Mucosa of descending colon (tissue), 3 donors: ENCODE results near the gene NCDN. TPM values are rescaled to one million over a fixed set of nuclear protein-coding genes. Genes with fewer than 3 reads are reported as not detected.
A peak's percentile ranks its signal among the peaks of the same experiment; 100 is the strongest.

Experiments
- ATAC-seq: fragments of 200-7000 bp; cut with Tn5 transposase; one replicate; pipeline ENCODE4 v1.9.1; 2020; ENCODE audit warnings: mild to moderate bottlenecking, moderate library complexity
- DNase-seq, 3 donors: peaks; one replicate each; pipeline ENCODE4 v3.0.0-alpha.2; 2020
- H3K36me3 ChIP-seq: fragments of 200-600 bp; one replicate; pipeline ENCODE4 v1.8.0; 2021; ENCODE audit warnings: low read depth, mild to moderate bottlenecking
- H3K4me1 ChIP-seq: fragments of 200-600 bp; one replicate; pipeline ENCODE4 v1.8.0; 2021; ENCODE audit warnings: low read depth, mild to moderate bottlenecking
- H3K4me3 ChIP-seq: fragments of 200-600 bp; one replicate; pipeline ENCODE4 v1.8.0; 2021; ENCODE audit warnings: mild to moderate bottlenecking
- H3K9me3 ChIP-seq: fragments of 200-600 bp; one replicate; pipeline ENCODE4 v1.8.0; 2021; ENCODE audit warnings: mild to moderate bottlenecking
- intact Hi-C, 2 donors: fragments of 100-400 bp; cut with DNase I in 1 of 2; cut with micrococcal nuclease in 1 of 2; formaldehyde crosslinking; loops; one replicate each; pipeline versions ENCODE4 v1.11.0 to v1.11.1; 2022; cut with DNase I, micrococcal nuclease
- total RNA-seq, 3 donors: library from RNA; stranded (reverse); fragmentation: NEBNext Ultra II Directional in 2 of 3; extraction: Animal tissue kit (Norgen Biotek cat#: 25700) in 2 of 3; gene quantifications; one replicate each; pipeline versions ENCODE4 v1.2.1 to v1.2.4, GENCODE V29; 2021 to 2023
- TF ChIP-seq, protein P1 (sequence below): fragments of 200-600 bp; IDR thresholded peaks from one replicate; pipeline ENCODE4 v1.8.0; 2022; ENCODE audit warnings: antibody characterized with exemption, mild to moderate bottlenecking
- donor health status: DM: no; HTN: no; CAD: no; lungs with moderate emphysema.
- donor health status: DM: no; HTN: no; CAD: no.
- donor health status: DM: no; HTN: yes; CAD: no.

The NCDN gene
- total RNA-seq, 3 donors from 2014 or later = 6.7 to 30.4 (median 11.2) TPM

DNA sequence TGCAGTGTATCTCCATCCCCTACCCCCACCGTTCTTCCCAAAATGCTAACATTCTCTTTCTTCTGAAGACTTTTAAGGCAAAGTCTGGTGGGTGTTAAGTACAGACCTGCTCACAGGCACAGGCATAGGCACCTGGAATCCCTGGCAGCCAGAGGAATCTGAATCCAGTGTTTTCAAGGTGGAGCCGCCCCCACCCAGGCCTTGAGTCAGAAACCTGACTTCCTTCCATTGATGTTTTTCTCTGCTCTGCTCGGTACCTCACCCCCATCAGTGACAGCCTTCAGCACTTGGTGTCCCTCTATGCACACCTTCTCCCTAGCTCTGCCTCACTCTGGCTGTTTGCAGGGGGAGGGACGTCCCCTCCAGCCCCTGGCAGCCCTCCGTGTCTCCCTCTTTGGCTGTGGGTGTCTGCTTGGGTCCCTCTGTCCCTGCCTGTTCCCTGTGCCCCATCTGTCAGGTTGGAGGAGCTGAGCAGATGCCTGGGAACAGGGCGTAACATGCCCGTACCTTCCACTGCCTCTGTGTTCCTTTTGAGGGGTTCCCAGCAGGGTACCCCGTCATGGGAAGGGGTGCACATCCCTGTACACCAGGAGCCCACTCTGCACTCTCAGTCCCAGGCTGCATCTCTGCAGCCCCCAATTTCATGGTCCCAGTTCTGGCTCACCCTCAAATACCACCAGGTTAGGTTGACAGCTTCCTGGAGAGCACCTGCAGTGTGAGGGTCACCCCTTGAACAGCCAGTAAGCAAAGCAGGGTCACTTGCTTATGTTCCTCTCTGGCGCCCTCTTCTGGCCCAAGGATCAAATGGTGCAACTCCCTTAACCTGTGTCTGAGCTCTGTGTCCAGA, 6.7 kb downstream of the NCDN start:
- peak in 2 of 3 donors; percentile 76 to 91 for DNase-seq
- Histone ChIP-seq H3K4me3 (no peak overlapping the region), H3K4me1 (no peaks in the 10 kb centered on the region), H3K9me3 (no peaks in the 10 kb centered on the region), H3K36me3 (no peaks in the 10 kb centered on the region)
- TF ChIP-seq, protein P1, sequence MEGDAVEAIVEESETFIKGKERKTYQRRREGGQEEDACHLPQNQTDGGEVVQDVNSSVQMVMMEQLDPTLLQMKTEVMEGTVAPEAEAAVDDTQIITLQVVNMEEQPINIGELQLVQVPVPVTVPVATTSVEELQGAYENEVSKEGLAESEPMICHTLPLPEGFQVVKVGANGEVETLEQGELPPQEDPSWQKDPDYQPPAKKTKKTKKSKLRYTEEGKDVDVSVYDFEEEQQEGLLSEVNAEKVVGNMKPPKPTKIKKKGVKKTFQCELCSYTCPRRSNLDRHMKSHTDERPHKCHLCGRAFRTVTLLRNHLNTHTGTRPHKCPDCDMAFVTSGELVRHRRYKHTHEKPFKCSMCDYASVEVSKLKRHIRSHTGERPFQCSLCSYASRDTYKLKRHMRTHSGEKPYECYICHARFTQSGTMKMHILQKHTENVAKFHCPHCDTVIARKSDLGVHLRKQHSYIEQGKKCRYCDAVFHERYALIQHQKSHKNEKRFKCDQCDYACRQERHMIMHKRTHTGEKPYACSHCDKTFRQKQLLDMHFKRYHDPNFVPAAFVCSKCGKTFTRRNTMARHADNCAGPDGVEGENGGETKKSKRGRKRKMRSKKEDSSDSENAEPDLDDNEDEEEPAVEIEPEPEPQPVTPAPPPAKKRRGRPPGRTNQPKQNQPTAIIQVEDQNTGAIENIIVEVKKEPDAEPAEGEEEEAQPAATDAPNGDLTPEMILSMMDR = peak; percentile 63
- intact Hi-C loops = loop anchor here in 1 of 2 donors (10.0 kb wide), 1 partner anchor 211 kb away; no protein-coding TSS in a partner anchor
- ATAC-seq = peak; percentile 77

DNA sequence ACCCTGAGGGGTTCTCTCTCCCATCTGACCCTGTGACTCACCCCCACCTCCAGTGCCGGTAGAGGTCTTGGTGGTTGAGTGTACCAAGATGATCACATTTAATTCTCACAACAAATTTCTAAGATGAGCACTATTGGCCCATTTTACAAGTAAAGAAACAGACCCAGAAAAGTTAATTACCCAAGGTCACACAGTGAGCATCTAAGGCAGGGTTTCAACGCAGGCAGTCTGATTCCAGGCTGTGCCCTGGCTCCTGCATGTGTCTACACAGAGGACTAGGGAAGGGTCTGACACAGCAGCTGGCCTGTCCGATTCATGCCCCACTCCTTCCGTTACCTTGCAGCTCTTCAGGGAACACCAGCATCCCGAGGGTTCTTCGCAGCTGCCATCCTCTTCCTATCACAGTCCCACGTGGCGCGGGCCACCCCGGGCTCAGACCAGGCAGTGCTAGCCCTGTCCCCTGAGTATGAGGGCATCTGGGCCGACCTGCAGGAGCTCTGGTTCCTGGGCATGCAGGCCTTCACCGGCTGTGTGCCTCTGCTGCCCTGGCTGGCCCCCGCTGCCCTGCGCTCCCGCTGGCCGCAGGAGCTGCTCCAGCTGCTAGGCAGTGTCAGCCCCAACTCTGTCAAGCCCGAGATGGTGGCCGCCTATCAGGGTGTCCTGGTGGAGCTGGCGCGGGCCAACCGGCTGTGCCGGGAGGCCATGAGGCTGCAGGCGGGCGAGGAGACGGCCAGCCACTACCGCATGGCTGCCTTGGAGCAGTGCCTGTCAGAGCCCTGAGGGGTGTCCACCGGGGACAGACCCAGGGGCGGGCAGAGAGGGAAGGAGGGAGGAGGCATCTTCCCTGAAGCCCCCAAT, 7.5 kb downstream of the NCDN start:
- intact Hi-C loops = loop anchor here (5.0 to 10.0 kb wide), 3 partner anchors 113 to 210 kb away; partner anchors contain the start of gene C1orf216 (in 1 of the 2)
- Histone ChIP-seq H3K4me1 (no peaks in the 10 kb centered on the region), H3K4me3 (no peak overlapping the region), H3K36me3 (no peaks in the 10 kb centered on the region), H3K9me3 (no peaks in the 10 kb centered on the region)
- ATAC-seq = no peak
- no peak for DNase-seq
- TF ChIP-seq, protein P1 = peak; percentile 1

DNA sequence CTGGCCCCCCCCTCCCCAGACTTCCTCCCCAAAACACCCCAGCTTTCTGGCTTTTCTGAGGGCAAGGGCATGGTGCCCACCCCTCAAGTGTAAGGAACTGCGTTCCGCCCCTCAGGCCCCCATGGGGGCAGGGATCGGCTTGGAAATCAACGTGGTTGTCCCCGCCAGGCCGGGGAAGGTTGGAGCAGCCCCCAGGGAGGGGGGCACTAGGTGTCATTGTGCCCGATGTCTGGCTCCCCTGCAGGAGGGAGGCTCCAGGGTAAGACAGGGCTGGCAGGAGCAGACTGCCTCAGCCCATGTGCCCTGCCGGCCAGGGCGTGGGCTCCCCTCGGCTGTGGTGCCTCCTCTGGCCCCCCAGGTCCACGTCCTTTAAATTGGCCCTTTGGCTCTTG, 8.1 kb downstream of the NCDN start:
- TF ChIP-seq, protein P1 = no peak
- Histone ChIP-seq H3K9me3 (no peaks in the 10 kb centered on the region), H3K4me3 (no peak overlapping the region), H3K36me3 (no peaks in the 10 kb centered on the region), H3K4me1 (no peaks in the 10 kb centered on the region)
- DNase-seq = no peak
- intact Hi-C loops = loop anchor here (5.0 to 10.0 kb wide), 3 partner anchors 113 to 209 kb away; partner anchors contain the start of gene C1orf216 (in 1 of the 2)
- ATAC-seq = no peak

DNA sequence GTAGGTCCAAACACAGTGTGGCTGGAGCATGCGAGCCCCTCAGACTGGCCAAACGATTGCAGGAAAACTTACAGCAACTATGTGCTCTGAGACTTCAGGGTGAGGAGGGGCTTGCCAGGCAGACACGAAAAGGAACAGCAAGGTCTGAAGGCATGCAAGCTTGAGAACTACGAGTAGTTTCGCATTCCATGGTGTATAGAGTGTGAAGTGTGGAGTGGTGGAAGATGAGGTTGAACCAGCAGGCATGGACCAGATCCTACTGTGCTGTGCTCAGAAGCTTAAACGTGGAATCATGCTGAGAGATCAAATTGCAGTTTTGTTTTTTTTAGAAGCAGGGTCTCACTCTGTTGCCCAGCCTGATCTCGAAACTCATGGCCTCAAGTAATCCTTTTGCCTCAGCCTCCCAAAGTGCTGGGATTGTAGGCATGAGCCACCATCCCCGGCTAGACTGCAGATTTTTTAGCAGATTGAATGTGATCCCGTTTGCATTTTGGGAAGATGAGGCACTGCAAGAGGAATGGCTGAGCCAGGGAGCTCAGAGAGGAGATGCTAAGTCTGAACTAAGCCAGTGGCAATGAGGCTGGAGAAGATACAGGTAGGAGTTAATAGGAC, 10.5 kb downstream of the NCDN start:
- TF ChIP-seq, protein P1 = no peak
- H3K36me3 ChIP-seq = no peaks in the 10 kb centered on the region
- intact Hi-C loops = loop anchor here (5.0 to 10.0 kb wide), 3 partner anchors 116 to 207 kb away; partner anchors contain the start of gene C1orf216 (in 1 of the 2)

DNA sequence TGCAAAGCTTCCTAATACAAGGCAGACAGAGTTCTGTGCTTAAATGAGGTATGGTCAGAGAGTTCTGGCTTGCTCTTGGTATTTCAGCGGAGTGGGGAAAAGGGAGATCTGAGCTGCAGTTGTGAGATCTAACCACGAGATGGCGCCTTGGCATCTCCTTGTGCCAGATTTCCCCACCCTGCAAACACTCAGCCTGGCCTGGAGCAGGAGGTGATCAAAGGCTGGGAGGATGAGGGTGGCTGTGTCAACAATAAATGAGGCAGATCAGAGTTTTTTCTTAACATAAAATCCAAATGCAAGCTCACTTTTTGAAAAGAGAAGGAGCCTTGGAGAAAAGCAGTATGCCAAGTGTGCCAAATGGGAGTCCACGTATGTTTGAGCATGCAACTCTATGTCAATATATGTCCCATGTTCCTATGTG, 11.4 kb downstream of the NCDN start:
- Histone ChIP-seq H3K4me3 (no peak overlapping the region), H3K36me3 (no peaks in the 10 kb centered on the region), H3K4me1 (peaks cover 8% of the 10 kb centered on the region), H3K9me3 (no peaks in the 10 kb centered on the region)
- ATAC-seq = peak; percentile 77
- TF ChIP-seq, protein P1 = peak; percentile 65
- intact Hi-C loops = loop anchor here (5.0 to 10.0 kb wide), 3 partner anchors 117 to 206 kb away; partner anchors contain the start of gene C1orf216 (in 1 of the 2)
- peak in 2 of 3 donors; percentile 69 to 82 for DNase-seq

More for the DNA sequence above, 10.5 kb downstream of the NCDN start:
- ATAC-seq (no peak), DNase-seq (no peak)
- peaks cover 3% of the 10 kb centered on the region for H3K4me1 ChIP-seq
- H3K9me3 ChIP-seq = no peaks in the 10 kb centered on the region
- H3K4me3 ChIP-seq = no peak overlapping the region
